ENCODE results near the gene USP4. TPM values are rescaled to one million over a fixed set of nuclear protein-coding genes. Genes with fewer than 3 reads are reported as not detected.
"Not testable (repeated sequence)": the region's sequence is repeated elsewhere in the genome, so short reads cannot be mapped to it uniquely, and the experiment has no call there.

Gene USP4
- total RNA-seq, 1 donor from 2014 or later, result 27.8 TPM

- no peak for DNase-seq (ENCODE audit: low read depth, low spot score)
Observed at GRCh38 chr3:49248840-49249227, 91.0 kb downstream of the USP4 start.

- DNase-seq (ENCODE audit: low read depth, low spot score), result no peak
Observed at GRCh38 chr3:49244581-49245205, 95.2 kb downstream of the USP4 start.

GRCh38 chr3:49240091-49240490, 99.8 kb downstream of the USP4 start:
- not testable (repeated sequence) for DNase-seq (ENCODE audit: low read depth, low spot score)

- DNase-seq (ENCODE audit: low read depth, low spot score), result peak; percentile 97
Observed at GRCh38 chr3:49238274-49239127, 101.4 kb downstream of the USP4 start.

- DNase-seq (ENCODE audit: low read depth, low spot score), result no peak
Observed at GRCh38 chr3:49237344-49237743, 102.5 kb downstream of the USP4 start.

- peak; percentile 27 for DNase-seq (ENCODE audit: low read depth, low spot score)
Observed at GRCh38 chr3:49236226-49236625, 103.6 kb downstream of the USP4 start.

- not testable (repeated sequence) for DNase-seq (ENCODE audit: low read depth, low spot score)
Observed at GRCh38 chr3:49228817-49229216, 111.0 kb downstream of the USP4 start.

Other genes starting within 250 kb of the USP4 start
- 59.1 and 62.7 TPM in 2 replicates for gene QRICH1, start 246.0 kb downstream of the USP4 start, total RNA-seq
- 321 and 422 TPM in 2 replicates for gene QARS1, start 235.3 kb downstream of the USP4 start, total RNA-seq
- 42.9 and 54.2 TPM in 2 replicates for gene USP19, start 219.2 kb downstream of the USP4 start, total RNA-seq
- 470 and 504 TPM in 2 replicates for gene LAMB2, start 207.0 kb downstream of the USP4 start, total RNA-seq
- gene CCDC71, start 173.7 kb downstream of the USP4 start, total RNA-seq, result 16.1 and 20.1 TPM in 2 replicates
- 41.0 and 41.2 TPM in 2 replicates for gene KLHDC8B, start 168.5 kb downstream of the USP4 start, total RNA-seq
- 1.2 and 1.4 TPM in 2 replicates for gene C3orf62, start 62.8 kb downstream of the USP4 start, total RNA-seq
- 371 and 509 TPM in 2 replicates for gene GPX1, start 18.3 kb upstream of the USP4 start, total RNA-seq
- gene RHOA, start 71.9 kb upstream of the USP4 start, total RNA-seq, result 557 and 659 TPM in 2 replicates
- gene TCTA, start 72.4 kb upstream of the USP4 start, total RNA-seq, result 14.4 and 16.6 TPM in 2 replicates
- 0.33 and 0.53 TPM in 2 replicates for gene AMT, start 82.4 kb upstream of the USP4 start, total RNA-seq
- 4.8 and 5.3 TPM in 2 replicates for gene NICN1, start 89.3 kb upstream of the USP4 start, total RNA-seq
- gene DAG1, start 130.2 kb upstream of the USP4 start, total RNA-seq, result 34.6 and 49.6 TPM in 2 replicates
- under 0.01 TPM in 2 replicates for gene BSN, start 214.4 kb upstream of the USP4 start, total RNA-seq